Measurements from ENCODE around the gene MAML2. TPM values are rescaled to one million over a fixed set of nuclear protein-coding genes. Genes with fewer than 3 reads are reported as not detected.
"Not testable (repeated sequence)": the region's sequence is repeated elsewhere in the genome, so short reads cannot be mapped to it uniquely, and the experiment has no call there.

Gene MAML2
- total RNA-seq, 1 experiment from 2014 or later, result 2.1 TPM

- DNase-seq (ENCODE audit: low read depth), result no peak
- in situ Hi-C loops (cut with HindIII; ENCODE audit: low pct_unique_long_range_greater_than_20kb, low sequenced_read_pairs), result no loop called here
Measured at GRCh38 chr11:96279896-96280290, 63.1 kb downstream of the MAML2 start.

GRCh38 chr11:96279018-96279895 is 63.7 kb downstream of the MAML2 start:
- in situ Hi-C loops (cut with HindIII; ENCODE audit: low pct_unique_long_range_greater_than_20kb, low sequenced_read_pairs), result no loop called here
- no peak for DNase-seq (ENCODE audit: low read depth)

- in situ Hi-C loops (cut with HindIII; ENCODE audit: low pct_unique_long_range_greater_than_20kb, low sequenced_read_pairs), result no loop called here
- no peak for DNase-seq (ENCODE audit: low read depth)
Measured at GRCh38 chr11:96278039-96278897, 64.7 kb downstream of the MAML2 start.

- no peak for DNase-seq (ENCODE audit: low read depth)
- in situ Hi-C loops (cut with HindIII; ENCODE audit: low pct_unique_long_range_greater_than_20kb, low sequenced_read_pairs), result no loop called here
Measured at GRCh38 chr11:96277696-96278038, 65.3 kb downstream of the MAML2 start.

GRCh38 chr11:96276836-96277235 is 66.2 kb downstream of the MAML2 start:
- in situ Hi-C loops (cut with HindIII; ENCODE audit: low pct_unique_long_range_greater_than_20kb, low sequenced_read_pairs), result no loop called here
- no peak for DNase-seq (ENCODE audit: low read depth)

GRCh38 chr11:96275801-96276594 is 67.0 kb downstream of the MAML2 start:
- in situ Hi-C loops (cut with HindIII; ENCODE audit: low pct_unique_long_range_greater_than_20kb, low sequenced_read_pairs), result no loop called here
- DNase-seq (ENCODE audit: low read depth), result no peak

GRCh38 chr11:96273507-96273906 is 69.5 kb downstream of the MAML2 start:
- no peak for DNase-seq (ENCODE audit: low read depth)
- in situ Hi-C loops (cut with HindIII; ENCODE audit: low pct_unique_long_range_greater_than_20kb, low sequenced_read_pairs), result no loop called here

GRCh38 chr11:96272529-96273222 is 70.3 kb downstream of the MAML2 start:
- in situ Hi-C loops (cut with HindIII; ENCODE audit: low pct_unique_long_range_greater_than_20kb, low sequenced_read_pairs), result no loop called here
- DNase-seq (ENCODE audit: low read depth), result no peak

- no peak for DNase-seq (ENCODE audit: low read depth)
- in situ Hi-C loops (cut with HindIII; ENCODE audit: low pct_unique_long_range_greater_than_20kb, low sequenced_read_pairs), result no loop called here
Measured at GRCh38 chr11:96271777-96272176, 71.2 kb downstream of the MAML2 start.

GRCh38 chr11:96271352-96271751 is 71.6 kb downstream of the MAML2 start:
- DNase-seq (ENCODE audit: low read depth); in situ Hi-C loops (cut with HindIII; ENCODE audit: low pct_unique_long_range_greater_than_20kb, low sequenced_read_pairs): not testable (repeated sequence)

GRCh38 chr11:96268527-96268926 is 74.5 kb downstream of the MAML2 start:
- DNase-seq (ENCODE audit: low read depth); in situ Hi-C loops (cut with HindIII; ENCODE audit: low pct_unique_long_range_greater_than_20kb, low sequenced_read_pairs): not testable (repeated sequence)

- in situ Hi-C loops (cut with HindIII; ENCODE audit: low pct_unique_long_range_greater_than_20kb, low sequenced_read_pairs), result no loop called here
- DNase-seq (ENCODE audit: low read depth), result no peak
Measured at GRCh38 chr11:96267496-96268032, 75.4 kb downstream of the MAML2 start.

GRCh38 chr11:96267001-96267495 is 75.9 kb downstream of the MAML2 start:
- in situ Hi-C loops (cut with HindIII; ENCODE audit: low pct_unique_long_range_greater_than_20kb, low sequenced_read_pairs), result no loop called here
- no peak for DNase-seq (ENCODE audit: low read depth)

- in situ Hi-C loops (cut with HindIII; ENCODE audit: low pct_unique_long_range_greater_than_20kb, low sequenced_read_pairs), result no loop called here
- DNase-seq (ENCODE audit: low read depth), result no peak
Measured at GRCh38 chr11:96265972-96266371, 77.0 kb downstream of the MAML2 start.

GRCh38 chr11:96265220-96265737 is 77.7 kb downstream of the MAML2 start:
- in situ Hi-C loops (cut with HindIII; ENCODE audit: low pct_unique_long_range_greater_than_20kb, low sequenced_read_pairs), result no loop called here
- DNase-seq (ENCODE audit: low read depth), result no peak

- no peak for DNase-seq (ENCODE audit: low read depth)
- in situ Hi-C loops (cut with HindIII; ENCODE audit: low pct_unique_long_range_greater_than_20kb, low sequenced_read_pairs), result no loop called here
Measured at GRCh38 chr11:96264364-96264763, 78.6 kb downstream of the MAML2 start.

- DNase-seq (ENCODE audit: low read depth), result no peak
- in situ Hi-C loops (cut with HindIII; ENCODE audit: low pct_unique_long_range_greater_than_20kb, low sequenced_read_pairs), result no loop called here
Measured at GRCh38 chr11:96263238-96263763, 79.7 kb downstream of the MAML2 start.
